SK-N-SH treated with all-trans-retinoic acid at 6 μM for 48 hours (cell line): ENCODE data around the gene CLNS1A.

Experiments
- ARNTL ChIP-seq: fragments of 450-650 bp; formaldehyde crosslinking; IDR thresholded peaks from 2 replicates; pipeline ENCODE4 v1.5.0; 2020; ENCODE audit warnings: low read depth, mild to moderate bottlenecking, moderate library complexity, borderline replicate concordance
- CSDC2 ChIP-seq: fragments of 250-450 bp; sonication (Bioruptor Pico); IDR thresholded peaks from 2 replicates; pipeline ENCODE4 v1.5.0; 2020; ENCODE audit warnings: mild to moderate bottlenecking, moderate library complexity
- ESRRG ChIP-seq: fragments of 250-450 bp; sonication (Bioruptor Pico); IDR thresholded peaks from 2 replicates; pipeline ENCODE4 v1.6.1; 2021; ENCODE audit warnings: mild to moderate bottlenecking
- GLIS3 ChIP-seq: fragments of 250-450 bp; sonication (Bioruptor Pico); IDR thresholded peaks from 2 replicates; pipeline ENCODE4 v1.5.0; 2020; ENCODE audit warnings: mild to moderate bottlenecking, moderate library complexity
- PPARA ChIP-seq: fragments of 250-450 bp; sonication (Bioruptor Pico); IDR thresholded peaks from 2 replicates; pipeline ENCODE4 v1.5.0; 2020; ENCODE audit warnings: mild to moderate bottlenecking, borderline replicate concordance
- RARB ChIP-seq: fragments of 250-450 bp; sonication (Bioruptor Pico); IDR thresholded peaks from 2 replicates; pipeline ENCODE4 v1.8.0; 2021; ENCODE audit warnings: mild to moderate bottlenecking, moderate library complexity
- TSHZ2 ChIP-seq: fragments of 250-450 bp; sonication (Bioruptor Pico); IDR thresholded peaks from 2 replicates; pipeline ENCODE4 v1.5.0; 2020; ENCODE audit warnings: mild to moderate bottlenecking, moderate library complexity
- ZFP3 ChIP-seq: fragments of 250-450 bp; sonication (Bioruptor Pico); IDR thresholded peaks from 2 replicates; pipeline ENCODE4 v1.5.0; 2020; ENCODE audit warnings: mild to moderate bottlenecking, moderate library complexity
- ZFP30 ChIP-seq: fragments of 450-650 bp; formaldehyde crosslinking; IDR thresholded peaks from 2 replicates; pipeline ENCODE4 v1.5.0; 2022; ENCODE audit warnings: mild to moderate bottlenecking, moderate library complexity
- ZNF8 ChIP-seq: fragments of 450-650 bp; formaldehyde crosslinking; IDR thresholded peaks from 2 replicates; pipeline ENCODE4 v1.5.0; 2020; ENCODE audit warnings: mild to moderate bottlenecking, moderate library complexity
- TF ChIP-seq, protein P1 (sequence below): fragments of 250-450 bp; sonication (Bioruptor Pico); IDR thresholded peaks from 2 replicates; pipeline ENCODE4 v1.8.0; 2020; ENCODE audit warnings: mild to moderate bottlenecking, moderate library complexity, borderline replicate concordance
- TF ChIP-seq, protein P2 (sequence below): fragments of 250-450 bp; sonication (Bioruptor Pico); IDR thresholded peaks from 2 replicates; pipeline ENCODE4 v1.5.1; 2021; ENCODE audit warnings: mild to moderate bottlenecking, moderate library complexity
- TF ChIP-seq, protein P3 (sequence below): fragments of 250-450 bp; sonication (Bioruptor Pico); IDR thresholded peaks from 2 replicates; pipeline ENCODE4 v1.5.1; 2020; ENCODE audit warnings: low read depth, mild to moderate bottlenecking, moderate library complexity

GRCh38 chr11:77665240-77665965, 27.8 kb upstream of the CLNS1A start:
- TF ChIP-seq, protein P1, sequence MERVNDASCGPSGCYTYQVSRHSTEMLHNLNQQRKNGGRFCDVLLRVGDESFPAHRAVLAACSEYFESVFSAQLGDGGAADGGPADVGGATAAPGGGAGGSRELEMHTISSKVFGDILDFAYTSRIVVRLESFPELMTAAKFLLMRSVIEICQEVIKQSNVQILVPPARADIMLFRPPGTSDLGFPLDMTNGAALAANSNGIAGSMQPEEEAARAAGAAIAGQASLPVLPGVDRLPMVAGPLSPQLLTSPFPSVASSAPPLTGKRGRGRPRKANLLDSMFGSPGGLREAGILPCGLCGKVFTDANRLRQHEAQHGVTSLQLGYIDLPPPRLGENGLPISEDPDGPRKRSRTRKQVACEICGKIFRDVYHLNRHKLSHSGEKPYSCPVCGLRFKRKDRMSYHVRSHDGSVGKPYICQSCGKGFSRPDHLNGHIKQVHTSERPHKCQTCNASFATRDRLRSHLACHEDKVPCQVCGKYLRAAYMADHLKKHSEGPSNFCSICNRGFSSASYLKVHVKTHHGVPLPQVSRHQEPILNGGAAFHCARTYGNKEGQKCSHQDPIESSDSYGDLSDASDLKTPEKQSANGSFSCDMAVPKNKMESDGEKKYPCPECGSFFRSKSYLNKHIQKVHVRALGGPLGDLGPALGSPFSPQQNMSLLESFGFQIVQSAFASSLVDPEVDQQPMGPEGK (CRISPR knock-in tag) = no peak
- TF ChIP-seq, protein P2, sequence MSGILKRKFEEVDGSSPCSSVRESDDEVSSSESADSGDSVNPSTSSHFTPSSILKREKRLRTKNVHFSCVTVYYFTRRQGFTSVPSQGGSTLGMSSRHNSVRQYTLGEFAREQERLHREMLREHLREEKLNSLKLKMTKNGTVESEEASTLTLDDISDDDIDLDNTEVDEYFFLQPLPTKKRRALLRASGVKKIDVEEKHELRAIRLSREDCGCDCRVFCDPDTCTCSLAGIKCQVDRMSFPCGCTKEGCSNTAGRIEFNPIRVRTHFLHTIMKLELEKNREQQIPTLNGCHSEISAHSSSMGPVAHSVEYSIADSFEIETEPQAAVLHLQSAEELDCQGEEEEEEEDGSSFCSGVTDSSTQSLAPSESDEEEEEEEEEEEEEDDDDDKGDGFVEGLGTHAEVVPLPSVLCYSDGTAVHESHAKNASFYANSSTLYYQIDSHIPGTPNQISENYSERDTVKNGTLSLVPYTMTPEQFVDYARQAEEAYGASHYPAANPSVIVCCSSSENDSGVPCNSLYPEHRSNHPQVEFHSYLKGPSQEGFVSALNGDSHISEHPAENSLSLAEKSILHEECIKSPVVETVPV (CRISPR knock-in tag) = no peak
- TF ChIP-seq ZFP3 (no peak), ZFP30 (no peak), RARB (no peak), ARNTL (no peak), PPARA (CRISPR knock-in tag) (no peak), ESRRG (CRISPR knock-in tag) (no peak), ZNF8 (CRISPR knock-in tag) (no peak), GLIS3 (CRISPR knock-in tag) (no peak), TSHZ2 (CRISPR knock-in tag) (no peak), CSDC2 (CRISPR knock-in tag) (no peak)
- TF ChIP-seq, protein P3, sequence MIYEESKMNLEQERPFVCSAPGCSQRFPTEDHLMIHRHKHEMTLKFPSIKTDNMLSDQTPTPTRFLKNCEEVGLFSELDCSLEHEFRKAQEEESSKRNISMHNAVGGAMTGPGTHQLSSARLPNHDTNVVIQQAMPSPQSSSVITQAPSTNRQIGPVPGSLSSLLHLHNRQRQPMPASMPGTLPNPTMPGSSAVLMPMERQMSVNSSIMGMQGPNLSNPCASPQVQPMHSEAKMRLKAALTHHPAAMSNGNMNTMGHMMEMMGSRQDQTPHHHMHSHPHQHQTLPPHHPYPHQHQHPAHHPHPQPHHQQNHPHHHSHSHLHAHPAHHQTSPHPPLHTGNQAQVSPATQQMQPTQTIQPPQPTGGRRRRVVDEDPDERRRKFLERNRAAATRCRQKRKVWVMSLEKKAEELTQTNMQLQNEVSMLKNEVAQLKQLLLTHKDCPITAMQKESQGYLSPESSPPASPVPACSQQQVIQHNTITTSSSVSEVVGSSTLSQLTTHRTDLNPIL (CRISPR knock-in tag) = no peak
